HEK293 (cell line): ENCODE measurements around the gene ADGRG7.

Experiments used
- KLF8 ChIP-seq: fragments of 450-650 bp; formaldehyde crosslinking; IDR thresholded peaks from 2 replicates; pipeline ENCODE4 v1.5.1; 2016; ENCODE audit warnings: missing biosample characterization, missing genetic modification characterization
- REST ChIP-seq: fragments of 450-650 bp; formaldehyde crosslinking; IDR thresholded peaks from 2 replicates; pipeline ENCODE4 v1.5.1; 2016; ENCODE audit warnings: missing biosample characterization, missing genetic modification characterization
- ZNF169 ChIP-seq: fragments of 450-650 bp; formaldehyde crosslinking; IDR thresholded peaks from 2 replicates; pipeline ENCODE4 v1.5.1; 2016; ENCODE audit warnings: missing biosample characterization, missing genetic modification characterization
- ZSCAN23 ChIP-seq: fragments of 450-650 bp; formaldehyde crosslinking; IDR thresholded peaks from 2 replicates; pipeline ENCODE4 v1.5.1; 2016; ENCODE audit warnings: missing biosample characterization, missing genetic modification characterization
- TF ChIP-seq, protein P1 (sequence below): fragments of 450-650 bp; formaldehyde crosslinking; IDR thresholded peaks from 2 replicates; pipeline ENCODE4 v1.5.1; 2016; ENCODE audit warnings: missing biosample characterization, missing genetic modification characterization

DNA sequence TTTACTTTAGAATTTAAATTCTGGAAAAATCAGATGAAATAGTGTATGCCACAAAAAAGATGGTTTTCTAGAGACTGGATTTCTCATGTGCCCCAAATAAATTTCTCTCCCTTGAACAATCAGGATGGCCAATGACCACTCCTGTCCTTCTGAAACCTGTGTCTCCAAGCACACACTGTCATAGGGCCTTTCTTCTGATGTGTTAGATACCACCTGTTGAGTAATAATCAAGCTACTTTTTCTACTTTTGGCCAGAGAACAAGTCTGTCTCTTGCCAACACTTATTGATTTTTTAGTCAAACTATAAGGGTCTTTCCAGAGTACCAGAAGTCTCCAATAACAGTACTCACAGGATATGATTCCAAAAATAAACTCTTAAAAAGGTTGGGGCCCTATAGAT is 83.8 kb downstream of the ADGRG7 start:
- TF ChIP-seq ZNF169 (tag by site-specific recombination) (no peak), KLF8 (tag by site-specific recombination) (no peak), REST (tag by site-specific recombination) (no peak), ZSCAN23 (tag by site-specific recombination) (no peak)
- TF ChIP-seq, protein P1, sequence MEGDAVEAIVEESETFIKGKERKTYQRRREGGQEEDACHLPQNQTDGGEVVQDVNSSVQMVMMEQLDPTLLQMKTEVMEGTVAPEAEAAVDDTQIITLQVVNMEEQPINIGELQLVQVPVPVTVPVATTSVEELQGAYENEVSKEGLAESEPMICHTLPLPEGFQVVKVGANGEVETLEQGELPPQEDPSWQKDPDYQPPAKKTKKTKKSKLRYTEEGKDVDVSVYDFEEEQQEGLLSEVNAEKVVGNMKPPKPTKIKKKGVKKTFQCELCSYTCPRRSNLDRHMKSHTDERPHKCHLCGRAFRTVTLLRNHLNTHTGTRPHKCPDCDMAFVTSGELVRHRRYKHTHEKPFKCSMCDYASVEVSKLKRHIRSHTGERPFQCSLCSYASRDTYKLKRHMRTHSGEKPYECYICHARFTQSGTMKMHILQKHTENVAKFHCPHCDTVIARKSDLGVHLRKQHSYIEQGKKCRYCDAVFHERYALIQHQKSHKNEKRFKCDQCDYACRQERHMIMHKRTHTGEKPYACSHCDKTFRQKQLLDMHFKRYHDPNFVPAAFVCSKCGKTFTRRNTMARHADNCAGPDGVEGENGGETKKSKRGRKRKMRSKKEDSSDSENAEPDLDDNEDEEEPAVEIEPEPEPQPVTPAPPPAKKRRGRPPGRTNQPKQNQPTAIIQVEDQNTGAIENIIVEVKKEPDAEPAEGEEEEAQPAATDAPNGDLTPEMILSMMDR (tag by site-specific recombination) = no peak
